Activated T-helper 2 cell treated with anti-CD3 and anti-CD28 coated beads, Interferon-gamma antibody, Interleukin-2, Interleukin-4, amounts not matched to agents 10 μg/mL and 5 μg/mL and 100 μg/mL, durations not matched to agents 14 hours and 24 hours and 36 hours (primary cell): ENCODE measurements around the gene DHX15. TPM values are rescaled to one million over a fixed set of nuclear protein-coding genes. Genes with fewer than 3 reads are reported as not detected.

ENCODE experiments used
- DNase-seq: peaks from one replicate; pipeline ENCODE4 v3.0.0; 2021; ENCODE audit warnings: low spot score
- H3K27ac Mint-ChIP-seq: one replicate; pipeline ENCODE4 v1.8.0; 2021; ENCODE audit warnings: mixed read lengths
- H3K27me3 Mint-ChIP-seq: one replicate; pipeline ENCODE4 v1.8.0; 2021; ENCODE audit warnings: low read depth, mixed read lengths
- H3K36me3 Mint-ChIP-seq: one replicate; pipeline ENCODE4 v1.8.0; 2021; ENCODE audit warnings: low read depth, mixed read lengths
- H3K4me1 Mint-ChIP-seq: one replicate; pipeline ENCODE4 v1.8.0; 2021; ENCODE audit warnings: low read depth, mixed read lengths
- H3K4me3 Mint-ChIP-seq: one replicate; pipeline ENCODE4 v1.8.0; 2021; ENCODE audit warnings: low read depth, mild to moderate bottlenecking, moderate library complexity, mixed read lengths
- H3K9me3 Mint-ChIP-seq: one replicate; pipeline ENCODE4 v1.8.0; 2021; ENCODE audit warnings: mixed read lengths
- intact Hi-C: fragments of 100-400 bp; cut with micrococcal nuclease; formaldehyde crosslinking; loops from one replicate; pipeline ENCODE4 v1.15.1; 2023
- total RNA-seq: library from RNA; stranded (reverse); gene quantifications from 2 replicates; pipeline ENCODE4 v1.2.3, GENCODE V29; 2022

The DHX15 gene
- total RNA-seq, 1 donor from 2014 or later: 233 TPM

- H3K27me3 Mint-ChIP-seq: no peaks in the 10 kb centered on the region
- intact Hi-C loops: no loop called here
- peaks cover 93% of the 10 kb centered on the region for H3K36me3 Mint-ChIP-seq
- no peak overlapping the region for H3K4me3 Mint-ChIP-seq
- DNase-seq: no peak
- H3K4me1 Mint-ChIP-seq: peaks cover 61% of the 10 kb centered on the region
- H3K9me3 Mint-ChIP-seq: no peaks in the 10 kb centered on the region
- no peak overlapping the region for H3K27ac Mint-ChIP-seq
Measured at GRCh38 chr4:24573582-24573981, 10.8 kb downstream of the DHX15 start.

DNA sequence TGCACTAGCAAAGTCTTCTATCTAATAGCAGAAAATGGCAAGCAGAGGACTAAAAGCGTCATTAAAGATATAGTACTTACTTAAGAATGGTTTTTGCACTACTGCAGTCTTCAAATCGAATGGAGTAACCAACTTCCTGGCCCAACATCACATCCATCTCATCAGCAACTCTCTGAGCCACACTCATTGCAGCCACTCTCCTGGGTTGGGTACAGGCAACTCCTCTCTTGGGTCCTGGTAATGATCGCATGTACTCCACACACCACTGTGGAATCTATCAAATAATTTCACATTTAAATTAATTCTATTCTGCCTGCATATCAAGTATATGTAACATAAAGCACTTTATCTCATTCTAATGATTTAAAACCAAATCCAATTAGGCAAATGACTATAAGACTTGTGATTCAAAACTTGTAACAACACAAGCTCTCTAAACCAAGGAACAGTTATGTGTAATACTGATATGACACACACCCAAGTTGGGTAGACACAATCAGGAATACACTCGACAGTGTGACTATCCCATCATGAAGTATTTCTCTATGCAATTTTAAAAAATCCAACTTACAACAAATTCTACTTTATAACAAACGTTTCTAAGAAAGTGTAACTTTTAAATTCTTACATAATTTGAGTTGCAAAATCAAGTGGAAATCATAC, 13.6 kb downstream of the DHX15 start:
- Mint-ChIP-seq H3K4me3 (no peak overlapping the region), H3K27me3 (no peaks in the 10 kb centered on the region), H3K27ac (peak overlapping the region; percentile 28), H3K4me1 (peaks cover 55% of the 10 kb centered on the region), H3K36me3 (peaks cover 89% of the 10 kb centered on the region), H3K9me3 (no peaks in the 10 kb centered on the region)
- no peak for DNase-seq
- intact Hi-C loops: loop anchor here (1.0 kb wide), 1 partner anchor 12 kb away; no protein-coding TSS in a partner anchor

DNA sequence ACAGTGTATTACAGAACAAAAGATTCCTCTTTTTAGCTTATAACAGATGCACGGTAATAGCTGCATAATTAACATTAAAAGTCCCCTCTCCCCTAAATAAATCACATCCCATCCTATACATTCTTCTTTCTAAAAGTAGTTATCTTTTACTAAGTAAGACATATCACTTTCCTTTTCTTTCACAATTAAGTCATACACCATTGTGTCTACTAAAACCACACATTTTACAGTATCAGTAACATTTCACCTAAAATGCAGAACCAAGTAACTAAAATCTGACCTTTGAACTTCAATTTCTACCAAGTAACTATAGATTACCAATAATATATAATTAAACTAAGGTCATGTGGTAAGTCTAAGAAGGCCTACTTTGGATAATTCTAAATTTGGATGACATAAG, 14.2 kb downstream of the DHX15 start:
- no peak for DNase-seq
- Mint-ChIP-seq H3K27ac (peak overlapping the region; percentile 18), H3K4me1 (peaks cover 57% of the 10 kb centered on the region), H3K27me3 (no peaks in the 10 kb centered on the region), H3K4me3 (no peak overlapping the region), H3K36me3 (peaks cover 89% of the 10 kb centered on the region), H3K9me3 (no peaks in the 10 kb centered on the region)
- intact Hi-C loops: no loop called here

GRCh38 chr4:24569662-24570061, 14.7 kb downstream of the DHX15 start:
- Mint-ChIP-seq H3K27me3 (no peaks in the 10 kb centered on the region), H3K27ac (peak overlapping the region; percentile 54), H3K36me3 (peaks cover 89% of the 10 kb centered on the region), H3K4me1 (peaks cover 59% of the 10 kb centered on the region), H3K4me3 (no peak overlapping the region), H3K9me3 (no peaks in the 10 kb centered on the region)
- no peak for DNase-seq
- intact Hi-C loops: no loop called here

DNA sequence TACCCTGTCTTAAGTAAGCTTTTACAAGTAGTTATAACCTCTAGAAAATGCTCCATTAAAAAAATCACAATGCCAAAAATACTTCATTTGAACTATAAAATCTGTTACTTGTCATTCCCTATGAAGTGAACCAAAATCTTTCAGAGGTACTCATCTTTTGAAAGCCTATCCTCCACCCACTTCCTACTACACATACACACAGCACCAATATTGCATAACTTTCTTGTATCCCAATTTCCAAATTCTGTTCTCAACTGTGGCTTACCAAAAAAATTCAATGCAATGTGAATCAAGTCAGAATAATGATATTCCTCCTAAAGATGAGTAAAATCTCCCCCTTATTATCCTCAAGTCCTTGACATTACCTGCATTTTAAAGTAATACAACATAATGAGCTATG, 15.9 kb downstream of the DHX15 start:
- intact Hi-C loops: no loop called here
- no peak for DNase-seq
- Mint-ChIP-seq H3K4me1 (peaks cover 56% of the 10 kb centered on the region), H3K27me3 (no peaks in the 10 kb centered on the region), H3K27ac (no peak overlapping the region), H3K36me3 (peaks cover 90% of the 10 kb centered on the region), H3K9me3 (no peaks in the 10 kb centered on the region), H3K4me3 (no peak overlapping the region)

DNA sequence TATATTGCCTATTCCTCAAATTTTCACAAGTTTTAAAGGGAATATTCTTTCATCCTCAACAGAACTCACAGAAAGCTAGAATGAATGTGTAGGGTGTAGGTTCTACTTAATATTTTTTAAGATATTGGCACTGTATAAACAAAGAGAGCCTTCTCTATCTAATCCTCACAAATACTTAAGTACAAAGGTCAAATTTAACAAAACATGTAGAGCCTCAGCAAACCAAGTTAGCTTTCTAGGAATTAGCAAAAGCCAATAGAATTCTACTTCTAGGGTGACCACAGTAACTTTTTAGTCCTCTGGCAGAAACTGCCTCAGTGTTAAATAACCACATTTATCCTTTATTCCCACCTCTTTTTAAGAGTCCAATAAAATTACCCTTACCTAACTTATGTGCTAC, 19.3 kb downstream of the DHX15 start:
- H3K4me3 Mint-ChIP-seq: no peak overlapping the region
- peaks cover 49% of the 10 kb centered on the region for H3K4me1 Mint-ChIP-seq
- H3K36me3 Mint-ChIP-seq: peaks cover 84% of the 10 kb centered on the region
- H3K27ac Mint-ChIP-seq: no peak overlapping the region
- no peaks in the 10 kb centered on the region for H3K27me3 Mint-ChIP-seq
- intact Hi-C loops: no loop called here
- H3K9me3 Mint-ChIP-seq: peaks cover 11% of the 10 kb centered on the region
- no peak for DNase-seq

DNA sequence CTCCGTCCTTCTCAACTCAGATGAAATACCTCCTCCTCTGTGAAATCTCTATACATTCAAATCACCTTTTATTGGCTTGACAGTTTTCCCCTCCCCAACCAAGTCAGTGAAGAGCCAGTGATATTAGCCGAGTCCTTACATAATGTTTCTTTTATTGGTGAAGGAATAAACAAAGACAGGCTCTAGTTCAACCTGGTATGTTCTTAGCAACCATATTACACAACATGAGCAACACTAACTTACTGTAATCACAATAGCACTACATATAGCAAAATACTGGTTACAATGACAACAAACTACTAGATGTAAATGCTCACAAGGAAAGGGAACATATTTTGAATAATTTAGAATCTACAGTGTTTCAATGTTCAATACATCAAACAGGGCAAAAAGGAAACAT, 19.9 kb downstream of the DHX15 start:
- Mint-ChIP-seq H3K36me3 (peaks cover 78% of the 10 kb centered on the region), H3K27ac (no peak overlapping the region), H3K9me3 (peaks cover 11% of the 10 kb centered on the region), H3K4me1 (peaks cover 48% of the 10 kb centered on the region), H3K4me3 (no peak overlapping the region), H3K27me3 (no peaks in the 10 kb centered on the region)
- intact Hi-C loops: no loop called here
- no peak for DNase-seq

GRCh38 chr4:24561438-24562139, 22.8 kb downstream of the DHX15 start:
- Mint-ChIP-seq H3K36me3 (peaks cover 75% of the 10 kb centered on the region), H3K9me3 (peaks cover 11% of the 10 kb centered on the region), H3K4me1 (peaks cover 59% of the 10 kb centered on the region), H3K27ac (no peak overlapping the region), H3K27me3 (no peaks in the 10 kb centered on the region), H3K4me3 (no peak overlapping the region)
- intact Hi-C loops: no loop called here
- DNase-seq: no peak

DNA sequence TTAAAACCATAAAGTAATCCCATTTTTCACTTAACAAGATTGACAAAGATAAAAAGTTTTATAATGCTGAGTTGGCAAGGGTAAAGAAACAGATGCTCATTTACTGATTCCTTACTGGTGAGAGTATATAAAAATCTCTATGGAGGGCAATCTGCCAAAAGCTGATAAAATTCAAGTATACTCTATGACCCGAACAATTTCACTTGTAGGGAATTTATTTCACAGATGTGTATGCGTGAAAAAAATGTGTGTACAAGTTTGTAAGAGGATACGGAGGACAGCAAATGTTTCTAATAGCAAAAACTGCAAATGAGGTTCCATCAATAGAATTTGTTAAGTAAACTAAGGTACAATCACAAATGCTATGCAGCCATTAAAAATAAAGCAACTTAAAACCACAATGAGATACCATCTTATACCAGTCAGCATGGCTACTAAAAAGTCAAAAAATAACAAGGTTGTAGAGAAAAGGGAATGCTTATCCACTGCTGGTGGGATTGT, 23.4 kb downstream of the DHX15 start:
- DNase-seq: no peak
- H3K27ac Mint-ChIP-seq: no peak overlapping the region
- H3K4me3 Mint-ChIP-seq: no peak overlapping the region
- peaks cover 66% of the 10 kb centered on the region for H3K4me1 Mint-ChIP-seq
- H3K36me3 Mint-ChIP-seq: peaks cover 75% of the 10 kb centered on the region
- no peaks in the 10 kb centered on the region for H3K27me3 Mint-ChIP-seq
- intact Hi-C loops: no loop called here
- H3K9me3 Mint-ChIP-seq: peaks cover 11% of the 10 kb centered on the region

GRCh38 chr4:24559889-24560288, 24.5 kb downstream of the DHX15 start:
- Mint-ChIP-seq H3K4me3 (no peak overlapping the region), H3K4me1 (peaks cover 64% of the 10 kb centered on the region), H3K27me3 (no peaks in the 10 kb centered on the region), H3K27ac (no peak overlapping the region), H3K36me3 (peaks cover 71% of the 10 kb centered on the region), H3K9me3 (peaks cover 11% of the 10 kb centered on the region)
- intact Hi-C loops: no loop called here
- DNase-seq: no peak

GRCh38 chr4:24559032-24559821, 25.1 kb downstream of the DHX15 start:
- Mint-ChIP-seq H3K27ac (no peak overlapping the region), H3K4me3 (no peak overlapping the region), H3K4me1 (peaks cover 60% of the 10 kb centered on the region), H3K9me3 (peaks cover 11% of the 10 kb centered on the region), H3K27me3 (no peaks in the 10 kb centered on the region), H3K36me3 (peaks cover 71% of the 10 kb centered on the region)
- intact Hi-C loops: no loop called here
- no peak for DNase-seq

DNA sequence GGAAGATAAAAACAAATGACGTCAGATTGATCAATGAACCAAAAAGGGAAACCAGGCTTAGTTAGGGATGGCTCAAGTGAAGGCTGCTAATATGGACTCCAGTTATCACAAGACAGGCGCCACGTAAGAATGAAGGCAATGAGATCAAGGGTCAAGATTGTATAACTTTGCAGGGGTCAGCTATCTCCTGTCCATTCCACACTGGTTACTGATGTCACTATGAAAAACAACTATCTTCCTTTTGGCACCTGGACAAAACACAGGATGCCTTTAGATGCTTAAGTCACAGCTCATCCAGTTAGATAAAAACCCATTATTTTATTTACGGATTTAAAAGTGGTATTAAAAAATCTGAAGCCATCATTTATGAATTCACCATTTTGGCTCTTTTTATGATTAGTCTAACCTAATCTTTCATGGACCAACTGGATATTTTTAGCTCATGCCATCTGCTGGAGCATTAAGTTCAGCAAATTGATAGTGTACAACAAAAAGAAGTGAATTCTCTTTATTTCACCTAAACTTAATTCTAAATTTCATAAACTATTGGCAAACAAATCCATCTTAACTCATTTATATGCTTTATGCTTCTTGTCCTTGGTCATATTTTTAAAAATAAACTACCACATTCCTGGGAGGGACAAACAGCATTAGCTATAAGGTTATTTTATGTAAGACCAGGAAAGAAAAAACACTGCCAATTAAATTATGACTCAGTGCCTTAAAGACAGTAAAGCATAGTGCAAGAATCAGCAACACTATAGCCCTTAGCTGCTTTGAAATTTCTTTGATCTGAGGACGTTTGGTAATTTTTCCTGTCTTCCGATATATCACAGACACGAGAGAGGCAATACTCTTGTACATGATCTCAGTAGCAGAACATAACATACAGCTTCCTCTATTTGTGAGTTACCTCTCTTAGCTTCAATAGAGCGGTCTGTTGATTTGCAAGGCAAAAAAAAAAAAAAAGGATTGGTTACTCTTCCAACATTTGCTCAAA, 27.0 kb downstream of the DHX15 start:
- H3K27ac Mint-ChIP-seq: peak overlapping the region; percentile 25
- DNase-seq: no peak
- peaks cover 8% of the 10 kb centered on the region for H3K9me3 Mint-ChIP-seq
- no peak overlapping the region for H3K4me3 Mint-ChIP-seq
- H3K4me1 Mint-ChIP-seq: peaks cover 59% of the 10 kb centered on the region
- H3K36me3 Mint-ChIP-seq: peaks cover 67% of the 10 kb centered on the region
- intact Hi-C loops: loop anchor here (2.0 kb wide), 1 partner anchor 25 kb away; no protein-coding TSS in a partner anchor
- no peaks in the 10 kb centered on the region for H3K27me3 Mint-ChIP-seq
